Endothelial cell of umbilical vein (primary cell): ENCODE results near the gene FOXL1. TPM values are rescaled to one million over a fixed set of nuclear protein-coding genes. Genes with fewer than 3 reads are reported as not detected.

Experiments used
- BruUV-seq: library from RNA; stranded (reverse); fragments of 400-500 nt; replicated peaks from 2 replicates; lab custom pipeline; 2021; lab: Mats Ljungman, UMichigan
- CTCF ChIA-PET: fragments of 300-600, 350-600 bp; sonication (Branson Sonifier 250); formaldehyde crosslinking; loops from one replicate; lab custom pipeline; 2021; ENCODE audit warnings: antibody characterized with exemption, inconsistent platforms; lab: Charles Lee
- POLR2A ChIA-PET: fragments of 300-600, 350-600 bp; sonication (Branson Sonifier 250); formaldehyde crosslinking; loops from one replicate; lab custom pipeline; 2021; ENCODE audit warnings: antibody characterized with exemption, inconsistent platforms; lab: Charles Lee
- DNase-seq: peaks from one replicate; pipeline ENCODE4 v3.0.0-alpha.2; 2011; ENCODE audit warnings: low read depth, low spot score
- FAIRE-seq: peaks from 2 replicates; lab custom pipeline; 2011; peaks lifted over from hg19 to GRCh38; lab: Jason Lieb, UNC
- H2AFZ ChIP-seq: 2 replicates; pipeline ENCODE4 v1.6.0; 2012; ENCODE audit warnings: low read depth, low read length, control low read depth, inconsistent platforms
- H3K27ac ChIP-seq: 2 replicates; pipeline ENCODE4 v1.5.1; 2011; ENCODE audit warnings: low read depth, mild to moderate bottlenecking, control low read depth, low read length, moderate library complexity; ENCODE audit not compliant: insufficient read depth
- H3K27me3 ChIP-seq, 2 experiments: 2 replicates each; pipeline versions ENCODE4 v1.6.0 to v1.6.1; 2011; ENCODE audit warnings: low read length in 2 of 2, mixed read lengths in 1 of 2; ENCODE audit not compliant: control insufficient read depth in 2 of 2, insufficient read depth in 2 of 2
- H3K36me3 ChIP-seq, 2 experiments: 2 replicates in 1 of 2; 3 replicates in 1 of 2; pipeline ENCODE4 v1.5.1; 2011; ENCODE audit warnings: low read length in 2 of 2, mild to moderate bottlenecking in 1 of 2, moderate library complexity in 1 of 2; ENCODE audit not compliant: control insufficient read depth in 2 of 2, insufficient read depth in 2 of 2; ENCODE audit errors: extremely low read depth in 1 of 2
- H3K4me1 ChIP-seq: 3 replicates; pipeline ENCODE4 v1.5.1; 2011; ENCODE audit warnings: mild to moderate bottlenecking, low read length; ENCODE audit not compliant: control insufficient read depth, insufficient read depth; ENCODE audit errors: extremely low read depth
- H3K4me2 ChIP-seq: 2 replicates; pipeline ENCODE4 v1.6.1; 2011; ENCODE audit warnings: low read length, control low read depth, mixed read lengths; ENCODE audit not compliant: insufficient read depth
- H3K4me3 ChIP-seq, 3 experiments: fragments of 200-600 bp in 1 of 3; sonication (generic), shearing (Covaris generic) in 1 of 3; replicated peaks in 1 of 3; 2 replicates each; pipeline ENCODE4 v1.5.1; 2011 to 2016; ENCODE audit warnings: control low read depth in 3 of 3, low read length in 3 of 3, mild to moderate bottlenecking in 2 of 3, inconsistent platforms in 1 of 3, low read depth in 1 of 3, moderate library complexity in 1 of 3; ENCODE audit not compliant: insufficient read depth in 1 of 3
- H3K79me2 ChIP-seq: 2 replicates; pipeline ENCODE4 v1.6.0; 2012; ENCODE audit warnings: low read length, inconsistent platforms; ENCODE audit not compliant: control insufficient read depth, insufficient read depth
- H3K9ac ChIP-seq: replicated peaks from 2 replicates; pipeline ENCODE3; 2011; ENCODE audit warnings: low read length, control low read depth; ENCODE audit not compliant: insufficient read depth; ENCODE audit errors: extremely low read depth
- H3K9me1 ChIP-seq: replicated peaks from 3 replicates; pipeline ENCODE4 v1.6.0; 2011; ENCODE audit warnings: mild to moderate bottlenecking, low read length; ENCODE audit not compliant: control insufficient read depth, insufficient read depth; ENCODE audit errors: extremely low read depth
- H3K9me3 ChIP-seq: replicated peaks from 2 replicates; pipeline ENCODE4 v1.5.1; 2012; ENCODE audit warnings: low read length, inconsistent platforms; ENCODE audit not compliant: control insufficient read depth, insufficient read depth
- H4K20me1 ChIP-seq: replicated peaks from 2 replicates; pipeline ENCODE3; 2011; ENCODE audit warnings: mild to moderate bottlenecking, low read length; ENCODE audit not compliant: control insufficient read depth, insufficient read depth; ENCODE audit errors: extremely low read depth
- EZH2 ChIP-seq: IDR thresholded peaks from 2 replicates; pipeline ENCODE4 v1.6.1; 2012; ENCODE audit warnings: borderline replicate concordance, low read depth, mild to moderate bottlenecking, moderate library complexity, low read length, inconsistent platforms; ENCODE audit not compliant: severe bottlenecking
- FOS ChIP-seq: IDR thresholded peaks from 2 replicates; pipeline ENCODE4 v1.6.1; 2011; ENCODE audit warnings: mild to moderate bottlenecking, low read length, moderate library complexity, borderline replicate concordance; ENCODE audit not compliant: insufficient read depth
- GATA2 ChIP-seq: IDR thresholded peaks from 2 replicates; pipeline ENCODE4 v1.7.0; 2011; ENCODE audit warnings: low read depth, mild to moderate bottlenecking, moderate library complexity, mixed read lengths, low read length; ENCODE audit not compliant: insufficient read length, insufficient read depth
- JUN ChIP-seq: IDR thresholded peaks from 2 replicates; pipeline ENCODE4 v1.6.1; 2011; ENCODE audit warnings: borderline replicate concordance, low read depth; ENCODE audit not compliant: insufficient read length, insufficient read depth
- MYC ChIP-seq: IDR thresholded peaks from one replicate; pipeline ENCODE4 v1.6.1; 2011; ENCODE audit warnings: mild to moderate bottlenecking, low read depth, low read length
- POLR2A ChIP-seq: IDR thresholded peaks from 2 replicates; pipeline ENCODE4 v1.6.1; 2012; ENCODE audit warnings: low read depth, mild to moderate bottlenecking, control low read depth, low read length
- POLR2AphosphoS5 ChIP-seq: IDR thresholded peaks from 2 replicates; pipeline ENCODE4 v1.6.1; 2012; ENCODE audit warnings: low read depth, mild to moderate bottlenecking, control low read depth, low read length, moderate library complexity; ENCODE audit not compliant: insufficient read depth
- dilution Hi-C: fragments of 300-500 bp; cut with MboI; formaldehyde crosslinking; loops from one replicate; pipeline ENCODE4 v1.15.0; 2019; ENCODE audit warnings: low sequenced_read_pairs; ENCODE audit not compliant: extremely low pct_ligation_motif_present
- intact Hi-C: fragments of 100-400 bp; cut with micrococcal nuclease; formaldehyde crosslinking; loops from one replicate; pipeline ENCODE4 v1.10.0; 2022
- polyA plus RNA-seq, 4 experiments: library from polyadenylated mRNA; depleted of rRNA in 3 of 4; stranded (reverse) in 3 of 4; unstranded in 1 of 4; fragments of >200 nt; gene quantifications; 2 replicates each; pipeline versions ENCODE4 v1.2.1 to v1.2.3, GENCODE V29; 2011 to 2012; ENCODE audit warnings: missing spikeins in 1 of 4
- total RNA-seq: library from RNA; stranded (reverse); gene quantifications from 2 replicates; pipeline ENCODE4 v1.2.3, GENCODE V29; 2021
- TF ChIP-seq, protein P1 (sequence below): IDR thresholded peaks from 2 replicates; pipeline ENCODE4 v1.6.1; 2011; ENCODE audit not compliant: insufficient read depth, insufficient read length
- TF ChIP-seq, protein P2 (sequence below), 2 donors: IDR thresholded peaks; 1 replicate in 1 of 2; 2 replicates in 1 of 2; pipeline ENCODE4 v1.5.1; 2011; ENCODE audit warnings: low read length in 2 of 2, mild to moderate bottlenecking in 2 of 2, moderate library complexity in 2 of 2, control low read depth in 1 of 2, inconsistent platforms in 1 of 2, low read depth in 1 of 2; ENCODE audit not compliant: insufficient read depth in 1 of 2; ENCODE audit errors: extremely low read depth in 1 of 2

Gene FOXL1
- total and polyA plus RNA-seq, 2 donors (not counting 3 experiments of a cell fraction or from before 2014, with no cell fraction given), result 2.8 to 3.8 TPM

DNA sequence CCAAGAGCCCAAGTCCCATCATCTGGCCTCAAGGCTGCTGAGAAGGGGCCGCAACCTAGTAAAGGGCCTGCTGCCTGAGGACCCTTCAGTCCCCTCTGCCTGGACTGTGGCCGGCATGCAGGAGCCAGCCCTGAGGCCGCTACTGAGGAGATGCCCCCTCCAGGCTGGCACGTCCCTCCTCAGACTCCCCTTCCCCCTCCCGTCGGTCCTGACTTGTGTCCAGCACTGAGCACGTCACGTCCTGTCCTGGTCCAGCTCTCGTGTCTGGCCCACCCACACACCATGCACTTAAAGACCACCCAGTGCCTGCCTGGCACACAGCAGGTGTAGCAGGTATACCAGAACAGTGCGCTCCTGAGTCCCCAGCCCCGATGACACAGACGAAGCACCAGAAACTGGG, 32.9 kb upstream of the FOXL1 start:
- dilution Hi-C loops, result no loop called here
- Histone ChIP-seq H2AFZ (no peak overlapping the region), H3K79me2 (no peaks in the 10 kb centered on the region), H4K20me1 (no peaks in the 10 kb centered on the region), H3K27me3 (no peaks in the 10 kb centered on the region), H3K4me2 (no peak overlapping the region), H3K36me3 (peaks cover 5 to 29% of the 10 kb centered on the region in 2 experiments), H3K9me3 (no peaks in the 10 kb centered on the region), H3K4me1 (no peaks in the 10 kb centered on the region), H3K4me3 (no peak overlapping the region), H3K9ac (no peak overlapping the region), H3K9me1 (no peaks in the 10 kb centered on the region), H3K27ac (no peak overlapping the region)
- ChIA-PET CTCF (interaction anchor here (0.6 kb wide), 1 partner anchor 9 kb away, joined by 3 read pairs; no protein-coding TSS in a partner anchor), POLR2A (no interaction called here)
- FAIRE-seq (no peak), DNase-seq (no peak)
- TF ChIP-seq FOS (no peak), JUN (no peak), POLR2AphosphoS5 (no peak), MYC (no peak), GATA2 (no peak), EZH2 (no peak), POLR2A (no peak)
- TF ChIP-seq, protein P1, sequence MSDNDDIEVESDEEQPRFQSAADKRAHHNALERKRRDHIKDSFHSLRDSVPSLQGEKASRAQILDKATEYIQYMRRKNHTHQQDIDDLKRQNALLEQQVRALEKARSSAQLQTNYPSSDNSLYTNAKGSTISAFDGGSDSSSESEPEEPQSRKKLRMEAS, result no peak
- TF ChIP-seq, protein P2, sequence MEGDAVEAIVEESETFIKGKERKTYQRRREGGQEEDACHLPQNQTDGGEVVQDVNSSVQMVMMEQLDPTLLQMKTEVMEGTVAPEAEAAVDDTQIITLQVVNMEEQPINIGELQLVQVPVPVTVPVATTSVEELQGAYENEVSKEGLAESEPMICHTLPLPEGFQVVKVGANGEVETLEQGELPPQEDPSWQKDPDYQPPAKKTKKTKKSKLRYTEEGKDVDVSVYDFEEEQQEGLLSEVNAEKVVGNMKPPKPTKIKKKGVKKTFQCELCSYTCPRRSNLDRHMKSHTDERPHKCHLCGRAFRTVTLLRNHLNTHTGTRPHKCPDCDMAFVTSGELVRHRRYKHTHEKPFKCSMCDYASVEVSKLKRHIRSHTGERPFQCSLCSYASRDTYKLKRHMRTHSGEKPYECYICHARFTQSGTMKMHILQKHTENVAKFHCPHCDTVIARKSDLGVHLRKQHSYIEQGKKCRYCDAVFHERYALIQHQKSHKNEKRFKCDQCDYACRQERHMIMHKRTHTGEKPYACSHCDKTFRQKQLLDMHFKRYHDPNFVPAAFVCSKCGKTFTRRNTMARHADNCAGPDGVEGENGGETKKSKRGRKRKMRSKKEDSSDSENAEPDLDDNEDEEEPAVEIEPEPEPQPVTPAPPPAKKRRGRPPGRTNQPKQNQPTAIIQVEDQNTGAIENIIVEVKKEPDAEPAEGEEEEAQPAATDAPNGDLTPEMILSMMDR (IDR thresholded peaks at IDR 0.05; ENCODE audit: extremely low read depth in 1 of 2, insufficient read depth in 1 of 2, low read depth in 1 of 2, low read length in 2 of 2), result no peak
- intact Hi-C loops, result no loop called here
- no TSS peak for BruUV-seq
